ENCODE measurements around the gene NRARP.
A peak's percentile ranks its signal among the peaks of the same experiment; 100 is the strongest.

NRARP gene

GRCh38 chr9:137311986-137312851 lies 10.1 kb upstream of the NRARP start:
- no peak overlapping the region for H3K4me3 ChIP-seq (ENCODE audit: low read length)
- TF ChIP-seq, protein P1, sequence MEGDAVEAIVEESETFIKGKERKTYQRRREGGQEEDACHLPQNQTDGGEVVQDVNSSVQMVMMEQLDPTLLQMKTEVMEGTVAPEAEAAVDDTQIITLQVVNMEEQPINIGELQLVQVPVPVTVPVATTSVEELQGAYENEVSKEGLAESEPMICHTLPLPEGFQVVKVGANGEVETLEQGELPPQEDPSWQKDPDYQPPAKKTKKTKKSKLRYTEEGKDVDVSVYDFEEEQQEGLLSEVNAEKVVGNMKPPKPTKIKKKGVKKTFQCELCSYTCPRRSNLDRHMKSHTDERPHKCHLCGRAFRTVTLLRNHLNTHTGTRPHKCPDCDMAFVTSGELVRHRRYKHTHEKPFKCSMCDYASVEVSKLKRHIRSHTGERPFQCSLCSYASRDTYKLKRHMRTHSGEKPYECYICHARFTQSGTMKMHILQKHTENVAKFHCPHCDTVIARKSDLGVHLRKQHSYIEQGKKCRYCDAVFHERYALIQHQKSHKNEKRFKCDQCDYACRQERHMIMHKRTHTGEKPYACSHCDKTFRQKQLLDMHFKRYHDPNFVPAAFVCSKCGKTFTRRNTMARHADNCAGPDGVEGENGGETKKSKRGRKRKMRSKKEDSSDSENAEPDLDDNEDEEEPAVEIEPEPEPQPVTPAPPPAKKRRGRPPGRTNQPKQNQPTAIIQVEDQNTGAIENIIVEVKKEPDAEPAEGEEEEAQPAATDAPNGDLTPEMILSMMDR (IDR thresholded peaks at IDR 0.05; ENCODE audit: insufficient read depth, low read depth, low read length, missing control alignments) = no peak
- peak; percentile 64 for DNase-seq (ENCODE audit: low read depth)

- TF ChIP-seq, protein P1 (IDR thresholded peaks at IDR 0.05; ENCODE audit: insufficient read depth, low read depth, low read length, missing control alignments) = no peak
- peak; percentile 98 for DNase-seq (ENCODE audit: low read depth)
- no peak overlapping the region for H3K4me3 ChIP-seq (ENCODE audit: low read length)
Observed at GRCh38 chr9:137311171-137311985, 9.3 kb upstream of the NRARP start.

GRCh38 chr9:137310189-137311052 lies 8.3 kb upstream of the NRARP start:
- H3K4me3 ChIP-seq (ENCODE audit: low read length) = no peak overlapping the region
- TF ChIP-seq, protein P1 (IDR thresholded peaks at IDR 0.05; ENCODE audit: insufficient read depth, low read depth, low read length, missing control alignments) = no peak
- DNase-seq (ENCODE audit: low read depth) = peak; percentile 82

DNA sequence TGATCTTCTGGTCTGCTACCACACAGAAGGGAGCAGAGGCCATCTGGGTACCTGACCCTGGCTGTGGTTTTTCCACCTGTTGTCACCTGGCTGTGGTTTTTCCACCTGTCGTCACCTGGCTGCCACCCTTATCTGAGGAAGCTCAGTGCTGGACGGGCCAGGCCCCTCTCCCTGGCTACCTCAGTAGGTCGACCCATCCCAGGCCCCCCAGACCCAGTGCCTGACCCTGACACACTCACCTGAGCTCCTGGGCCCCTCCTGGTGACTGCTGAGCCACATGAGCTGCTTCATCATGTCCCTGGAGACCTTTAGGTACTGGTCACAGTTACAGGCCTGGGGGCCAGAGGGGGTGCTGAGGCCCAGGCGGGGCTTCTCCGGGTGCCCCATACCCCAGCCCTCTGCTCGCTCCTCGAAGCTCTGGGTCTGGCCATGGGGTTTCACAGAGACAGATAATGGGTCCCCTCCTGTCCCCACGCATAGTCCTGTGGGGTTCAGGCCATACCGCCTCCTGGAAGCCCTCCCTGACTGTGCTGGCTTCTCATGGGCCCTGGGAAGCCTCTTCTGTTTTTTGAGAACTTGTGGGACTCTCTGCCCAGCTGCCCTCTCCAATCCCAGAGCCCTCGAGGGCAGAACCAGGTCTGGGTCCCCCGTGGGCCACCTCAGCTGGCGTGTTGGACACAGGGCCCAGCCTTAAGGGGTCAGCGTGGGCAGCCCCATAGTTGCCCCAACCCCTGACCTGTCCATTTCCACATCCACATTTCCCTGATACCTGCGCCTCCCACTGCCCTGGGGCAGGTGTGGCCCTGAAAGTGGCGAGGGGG lies 7.5 kb upstream of the NRARP start:
- no peak overlapping the region for H3K4me3 ChIP-seq (ENCODE audit: low read length)
- no peak for DNase-seq (ENCODE audit: low read depth)
- TF ChIP-seq, protein P1 (IDR thresholded peaks at IDR 0.05; ENCODE audit: insufficient read depth, low read depth, low read length, missing control alignments) = no peak

- TF ChIP-seq, protein P1 (IDR thresholded peaks at IDR 0.05; ENCODE audit: insufficient read depth, low read depth, low read length, missing control alignments) = no peak
- no peak overlapping the region for H3K4me3 ChIP-seq (ENCODE audit: low read length)
- DNase-seq (ENCODE audit: low read depth) = no peak
Observed at GRCh38 chr9:137308057-137308619, 6.1 kb upstream of the NRARP start.
